ENCODE measurements around the gene GSTCD.

DNA sequence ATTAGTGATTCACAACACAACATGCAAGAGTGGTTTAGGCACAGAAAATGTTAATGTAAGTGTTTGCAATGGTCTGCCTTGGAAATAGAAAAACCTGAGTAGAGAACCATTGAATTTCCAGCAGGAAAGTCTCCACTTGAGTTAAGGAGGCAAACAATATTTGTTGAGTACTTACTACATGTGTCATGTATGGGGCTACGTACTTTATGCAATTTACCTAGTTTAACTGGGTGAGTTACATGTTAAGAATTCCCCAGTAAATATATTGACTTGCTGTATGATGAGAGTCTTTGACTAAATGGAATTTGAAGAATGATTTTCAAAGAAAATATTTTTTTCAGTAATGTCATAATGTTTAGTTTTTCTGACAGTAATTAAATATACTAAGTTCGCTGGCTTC is 178.9 kb downstream of the GSTCD start:
- TF ChIP-seq ZNF274 (IDR thresholded peaks at IDR 0.05; ENCODE audit: low read length) (no peak), ZNF274 (tag by site-specific recombination; IDR thresholded peaks at IDR 0.05; ENCODE audit: borderline replicate concordance) (no peak), ZNF239 (tag by site-specific recombination; IDR thresholded peaks at IDR 0.05) (no peak), SP2 (tag by site-specific recombination; IDR thresholded peaks at IDR 0.05) (no peak)
- TF ChIP-seq, protein P1, sequence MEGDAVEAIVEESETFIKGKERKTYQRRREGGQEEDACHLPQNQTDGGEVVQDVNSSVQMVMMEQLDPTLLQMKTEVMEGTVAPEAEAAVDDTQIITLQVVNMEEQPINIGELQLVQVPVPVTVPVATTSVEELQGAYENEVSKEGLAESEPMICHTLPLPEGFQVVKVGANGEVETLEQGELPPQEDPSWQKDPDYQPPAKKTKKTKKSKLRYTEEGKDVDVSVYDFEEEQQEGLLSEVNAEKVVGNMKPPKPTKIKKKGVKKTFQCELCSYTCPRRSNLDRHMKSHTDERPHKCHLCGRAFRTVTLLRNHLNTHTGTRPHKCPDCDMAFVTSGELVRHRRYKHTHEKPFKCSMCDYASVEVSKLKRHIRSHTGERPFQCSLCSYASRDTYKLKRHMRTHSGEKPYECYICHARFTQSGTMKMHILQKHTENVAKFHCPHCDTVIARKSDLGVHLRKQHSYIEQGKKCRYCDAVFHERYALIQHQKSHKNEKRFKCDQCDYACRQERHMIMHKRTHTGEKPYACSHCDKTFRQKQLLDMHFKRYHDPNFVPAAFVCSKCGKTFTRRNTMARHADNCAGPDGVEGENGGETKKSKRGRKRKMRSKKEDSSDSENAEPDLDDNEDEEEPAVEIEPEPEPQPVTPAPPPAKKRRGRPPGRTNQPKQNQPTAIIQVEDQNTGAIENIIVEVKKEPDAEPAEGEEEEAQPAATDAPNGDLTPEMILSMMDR (tag by site-specific recombination; IDR thresholded peaks at IDR 0.05), result no peak
- TF ChIP-seq, protein P2, sequence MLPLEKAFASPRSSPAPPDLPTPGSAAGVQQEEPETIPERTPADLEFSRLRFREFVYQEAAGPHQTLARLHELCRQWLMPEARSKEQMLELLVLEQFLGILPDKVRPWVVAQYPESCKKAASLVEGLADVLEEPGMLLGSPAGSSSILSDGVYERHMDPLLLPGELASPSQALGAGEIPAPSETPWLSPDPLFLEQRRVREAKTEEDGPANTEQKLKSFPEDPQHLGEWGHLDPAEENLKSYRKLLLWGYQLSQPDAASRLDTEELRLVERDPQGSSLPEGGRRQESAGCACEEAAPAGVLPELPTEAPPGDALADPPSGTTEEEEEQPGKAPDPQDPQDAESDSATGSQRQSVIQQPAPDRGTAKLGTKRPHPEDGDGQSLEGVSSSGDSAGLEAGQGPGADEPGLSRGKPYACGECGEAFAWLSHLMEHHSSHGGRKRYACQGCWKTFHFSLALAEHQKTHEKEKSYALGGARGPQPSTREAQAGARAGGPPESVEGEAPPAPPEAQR (tag by site-specific recombination; IDR thresholded peaks at IDR 0.05), result no peak
